T1000 (cell line): ENCODE measurements around the gene CDH15.

Experiments used
- DNase-seq: peaks from one replicate; lab custom pipeline; 2025; ENCODE audit warnings: mixed read lengths; lab: John Stamatoyannopoulos, UW

Gene CDH15

DNA sequence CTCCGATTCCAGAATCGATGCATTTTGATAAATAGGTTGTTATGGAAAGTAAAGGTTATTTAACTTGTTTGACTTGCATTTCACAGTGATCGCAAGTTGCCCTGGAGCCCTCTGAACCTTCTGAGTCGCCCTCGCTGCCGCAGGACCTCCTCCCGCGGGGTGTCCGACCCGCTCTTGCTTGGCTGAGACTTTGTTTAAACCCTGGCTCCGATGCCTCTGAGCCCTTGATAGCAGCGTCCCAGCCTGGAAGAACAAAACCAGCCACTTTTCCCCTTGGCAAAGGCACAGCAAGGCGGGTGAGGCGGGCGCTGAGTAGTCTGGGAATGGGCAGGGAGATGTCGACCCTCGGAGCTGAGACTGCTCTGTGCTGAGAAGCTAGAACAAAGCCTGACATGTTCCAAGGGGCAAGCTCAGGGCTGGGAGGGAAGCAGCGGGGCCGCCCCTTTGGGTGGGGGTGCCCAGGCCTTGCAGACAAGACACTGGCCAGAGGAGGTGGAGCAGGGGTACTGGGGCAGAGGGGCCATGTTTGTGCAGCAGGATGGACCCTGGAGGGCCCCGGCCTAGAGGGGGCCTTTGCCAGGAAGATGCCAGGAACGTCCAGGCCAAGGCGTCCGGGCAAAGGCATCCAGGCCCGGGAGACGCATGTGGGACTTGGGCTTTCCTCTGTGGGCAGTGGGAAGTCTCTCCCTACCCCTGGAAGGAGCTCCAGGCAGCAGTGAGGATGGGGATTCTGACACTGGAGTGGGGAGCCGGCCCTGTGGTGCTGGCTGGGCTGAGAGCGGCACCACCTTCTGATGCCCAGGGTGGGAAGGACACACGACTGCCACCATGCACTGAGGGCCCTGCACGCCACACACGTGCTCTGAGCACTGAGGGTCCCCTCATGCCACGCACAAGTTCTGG is 30.3 kb upstream of the CDH15 start:
- DNase-seq: no peak

DNA sequence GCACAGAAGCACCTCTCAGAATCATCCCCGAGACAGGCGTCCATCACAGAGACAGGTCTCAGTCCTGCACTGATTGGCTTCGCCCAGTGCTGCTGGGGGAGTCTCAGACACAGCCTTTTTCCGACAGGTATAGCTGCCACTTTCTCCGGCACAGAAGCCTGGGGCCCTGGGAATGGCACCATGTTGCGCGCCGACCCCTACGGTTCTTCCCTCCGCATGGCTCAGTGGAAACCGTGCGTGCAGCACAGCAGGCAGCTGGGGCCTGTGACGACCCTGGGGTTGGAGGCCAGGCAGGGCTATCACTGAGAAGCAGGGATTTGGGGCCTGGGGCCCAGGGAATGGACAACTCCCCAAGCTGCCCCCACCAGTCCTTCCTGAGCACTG is 29.7 kb upstream of the CDH15 start:
- no peak for DNase-seq

DNA sequence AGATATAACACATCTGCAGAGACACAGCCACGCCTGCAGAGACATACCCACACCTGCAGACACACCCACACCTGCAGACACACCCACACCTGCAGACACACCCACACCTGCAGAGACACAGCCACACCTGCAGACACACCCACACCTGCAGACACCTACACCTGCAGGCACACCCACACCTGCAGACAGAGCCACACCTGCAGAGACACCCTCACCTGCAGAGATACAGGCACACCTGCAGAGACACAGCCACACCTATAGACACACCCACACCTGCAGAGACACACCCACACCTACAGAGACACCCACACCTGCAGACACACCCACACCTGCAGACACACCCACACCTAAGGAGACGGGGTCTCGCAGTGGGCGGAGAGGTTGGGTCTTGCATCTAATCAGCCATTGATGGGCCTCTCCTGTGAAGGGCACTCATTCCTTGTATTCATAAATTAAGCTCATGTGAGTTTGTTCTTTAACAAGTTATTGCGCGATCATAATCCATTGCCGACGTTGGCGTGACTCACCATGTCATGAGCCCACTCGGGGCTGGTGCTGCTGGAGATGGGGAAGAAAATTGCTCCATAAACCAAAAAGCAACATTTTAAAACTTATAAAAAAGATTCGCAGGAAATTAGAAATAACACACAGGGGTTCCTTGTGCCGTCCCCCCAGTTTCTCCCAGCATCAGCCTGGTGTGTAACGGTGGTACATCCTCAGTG is 28.9 kb upstream of the CDH15 start:
- no peak for DNase-seq

DNA sequence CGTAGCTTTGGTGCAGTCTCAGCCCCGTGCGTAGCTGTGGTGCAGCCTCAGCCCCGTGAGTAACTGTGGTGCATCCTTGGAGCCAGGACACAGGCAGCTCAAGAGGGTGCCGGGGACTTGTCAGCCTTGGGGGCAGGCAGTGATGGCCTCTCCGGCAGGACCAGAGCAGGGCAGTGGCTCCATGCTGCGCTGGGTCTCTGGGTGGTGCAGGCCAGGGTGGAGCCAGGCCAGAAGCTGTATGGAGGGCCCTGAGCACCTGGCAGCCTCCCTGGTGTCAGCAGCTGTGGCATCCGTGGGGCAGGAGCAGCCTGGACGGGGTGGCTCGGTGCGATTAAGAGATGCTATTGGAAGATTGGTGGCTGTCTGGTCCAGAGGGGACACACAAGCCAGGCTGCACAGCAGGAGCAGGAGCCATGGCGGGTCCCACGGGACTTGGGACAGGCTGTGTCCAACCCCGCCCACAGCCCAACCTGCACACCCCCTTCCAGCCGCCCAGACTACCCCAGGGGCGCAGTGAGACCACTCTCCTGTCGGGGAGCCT is 28.3 kb upstream of the CDH15 start:
- DNase-seq: no peak

DNA sequence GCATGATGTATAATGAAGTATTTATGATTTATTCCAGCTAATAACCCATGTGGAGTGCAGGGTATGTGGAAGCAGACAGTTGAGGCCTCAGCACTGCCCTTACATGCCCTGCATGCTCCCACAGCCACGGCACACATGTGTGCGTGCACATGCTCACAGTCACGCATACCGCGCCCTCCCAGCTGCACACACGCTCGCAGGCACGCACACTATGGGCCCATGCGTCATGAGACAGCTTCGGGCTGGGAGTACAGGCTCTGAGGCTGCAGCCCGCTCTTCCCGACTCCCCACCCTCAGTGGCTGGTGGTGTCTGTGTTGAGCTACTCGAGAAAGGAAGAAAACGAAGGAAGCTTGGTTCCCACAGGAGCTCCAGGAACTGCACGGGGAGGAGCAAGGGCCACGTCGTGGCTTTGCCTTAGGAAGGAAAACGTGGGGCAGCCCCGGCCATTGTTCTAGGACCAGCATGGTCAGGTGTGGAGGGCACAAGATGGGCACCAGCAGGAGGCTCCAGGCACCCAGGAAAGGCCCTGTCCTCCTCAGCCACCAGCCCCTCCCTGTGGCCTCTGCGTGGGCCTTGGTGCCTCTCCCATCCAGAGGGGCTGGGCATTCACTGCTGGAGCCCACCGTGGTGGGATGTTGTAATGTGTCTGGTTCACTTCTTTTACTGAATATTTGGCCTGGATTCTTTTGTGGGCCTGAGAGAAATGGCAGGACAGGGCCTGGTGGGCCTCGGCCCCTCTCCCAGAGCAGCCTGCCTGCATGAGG is 27.5 kb upstream of the CDH15 start:
- no peak for DNase-seq

DNA sequence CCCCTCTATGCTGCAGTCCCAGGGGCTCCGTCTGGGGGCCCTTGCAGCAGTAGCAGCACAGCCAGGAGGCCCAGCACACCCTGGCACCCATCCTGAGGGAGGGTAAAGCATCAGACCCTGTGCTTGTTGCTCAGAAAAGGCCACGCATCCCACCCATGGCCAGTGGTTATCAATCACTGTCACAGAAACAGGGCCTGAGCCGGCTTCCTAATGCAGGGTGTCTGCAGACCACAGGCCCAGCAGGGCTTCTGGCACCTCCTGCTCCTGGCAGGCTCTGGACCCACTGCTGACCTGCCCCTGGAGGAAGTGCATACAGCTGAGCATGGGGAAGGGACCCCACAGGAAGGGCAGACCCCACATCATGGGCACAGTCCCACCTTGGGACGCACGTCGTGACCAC is 26.9 kb upstream of the CDH15 start:
- no peak for DNase-seq

DNA sequence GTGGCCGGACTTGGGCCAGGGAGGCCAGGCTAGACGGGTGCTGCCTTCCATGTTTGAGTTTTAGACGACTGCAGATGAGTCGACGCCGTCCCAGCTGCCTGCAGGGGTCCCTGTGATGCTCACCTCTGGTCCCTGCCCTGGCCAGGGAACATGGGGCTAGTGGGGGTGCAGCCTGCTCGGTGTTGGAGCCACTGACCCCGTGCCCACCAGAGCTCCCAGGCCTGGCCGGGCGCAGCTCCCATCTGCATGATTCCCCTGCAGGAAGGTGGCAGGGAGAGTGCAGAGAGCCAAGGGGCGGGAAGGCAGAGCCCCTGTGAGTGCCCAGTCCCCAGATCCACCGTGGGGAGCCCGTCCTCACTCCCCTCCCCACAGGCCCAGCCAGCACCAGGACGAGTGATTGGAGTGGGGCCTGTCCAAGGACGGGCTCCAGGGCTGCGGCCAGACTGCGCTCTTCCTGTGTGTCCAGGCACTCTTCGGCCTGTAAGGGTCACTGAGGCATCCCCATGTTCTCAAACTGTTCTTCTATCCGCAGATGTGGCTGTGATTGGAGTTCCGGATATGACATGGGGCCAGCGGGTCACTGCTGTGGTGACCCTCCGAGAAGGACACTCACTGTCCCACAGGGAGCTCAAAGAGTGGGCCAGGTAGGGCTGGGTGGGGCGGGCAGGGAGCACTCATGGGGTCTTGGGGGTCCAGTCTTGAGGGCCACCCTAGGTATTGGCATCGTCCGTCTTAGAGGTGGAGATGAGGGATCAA is 26.0 kb upstream of the CDH15 start:
- DNase-seq: no peak

DNA sequence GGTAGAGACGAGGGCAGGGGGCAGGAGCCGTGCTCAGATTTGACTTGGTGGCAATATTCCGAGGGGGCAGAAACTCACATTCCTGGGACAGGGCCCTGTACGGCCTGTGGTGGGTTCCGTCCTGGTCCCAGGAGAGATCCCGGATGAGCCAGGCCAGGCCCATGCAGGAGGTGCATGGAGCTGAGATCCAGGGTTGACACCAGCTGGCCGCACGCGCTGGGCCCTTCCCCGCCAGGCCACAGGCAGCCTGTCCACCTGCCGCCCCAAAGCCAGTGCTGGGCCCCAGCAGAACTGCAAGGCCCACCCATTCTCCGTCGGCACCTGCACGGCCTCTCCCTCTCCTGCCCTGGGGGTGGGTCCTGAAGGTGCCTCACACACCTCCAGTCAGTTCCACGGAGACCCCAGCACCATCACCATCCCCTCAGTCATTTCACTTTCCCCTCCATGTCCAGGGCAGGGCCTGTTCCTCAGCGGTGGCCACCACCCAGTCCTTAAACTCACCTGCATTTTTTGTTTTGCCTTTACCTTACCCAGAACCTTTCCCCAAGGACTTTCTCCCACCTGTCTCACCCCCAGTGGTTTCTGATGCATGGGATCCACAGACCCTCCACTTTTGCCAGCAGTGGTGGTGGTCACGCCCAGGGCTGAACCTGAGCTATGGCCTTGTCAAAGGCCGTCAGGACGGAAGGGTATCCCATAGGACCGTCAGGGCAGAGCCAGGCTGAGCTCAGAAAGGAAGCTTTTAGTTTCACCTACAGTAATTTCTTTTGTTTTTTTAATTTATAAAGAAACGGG is 25.1 kb upstream of the CDH15 start:
- DNase-seq: no peak

DNA sequence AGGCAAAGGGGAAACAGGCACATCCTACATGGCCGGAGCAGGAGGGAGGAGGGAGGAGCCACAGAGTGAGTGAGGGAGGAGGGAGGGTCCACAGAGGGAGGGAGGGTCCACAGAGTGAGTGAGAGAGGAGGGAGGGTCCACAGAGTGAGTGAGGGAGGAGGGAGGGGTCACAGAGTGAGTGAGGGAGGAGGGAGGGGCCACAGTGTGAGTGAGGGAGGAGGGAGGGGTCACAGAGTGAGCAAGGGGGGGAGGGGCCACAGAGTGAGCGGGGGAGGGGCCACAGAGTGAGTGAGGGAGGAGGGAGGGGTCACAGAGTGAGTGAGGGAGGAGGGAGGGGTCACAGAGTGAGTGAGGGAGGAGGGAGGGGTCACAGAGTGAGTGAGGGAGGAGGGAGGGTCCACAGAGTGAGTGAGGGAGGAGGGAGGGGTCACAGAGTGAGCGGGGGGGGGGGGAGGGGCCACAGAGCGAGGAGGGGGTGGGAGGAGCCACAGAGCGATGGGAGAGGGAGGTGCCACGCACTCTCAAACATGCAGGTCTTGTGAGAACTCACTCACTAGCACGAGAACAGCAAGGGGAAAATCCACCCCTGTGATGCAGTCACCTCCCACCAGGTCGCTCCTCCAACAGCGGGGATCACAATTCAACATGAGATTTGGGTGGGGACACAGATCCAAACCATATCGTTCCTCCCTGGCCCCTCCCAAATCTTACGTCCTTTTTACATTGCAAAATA is 24.3 kb upstream of the CDH15 start:
- DNase-seq: no peak

DNA sequence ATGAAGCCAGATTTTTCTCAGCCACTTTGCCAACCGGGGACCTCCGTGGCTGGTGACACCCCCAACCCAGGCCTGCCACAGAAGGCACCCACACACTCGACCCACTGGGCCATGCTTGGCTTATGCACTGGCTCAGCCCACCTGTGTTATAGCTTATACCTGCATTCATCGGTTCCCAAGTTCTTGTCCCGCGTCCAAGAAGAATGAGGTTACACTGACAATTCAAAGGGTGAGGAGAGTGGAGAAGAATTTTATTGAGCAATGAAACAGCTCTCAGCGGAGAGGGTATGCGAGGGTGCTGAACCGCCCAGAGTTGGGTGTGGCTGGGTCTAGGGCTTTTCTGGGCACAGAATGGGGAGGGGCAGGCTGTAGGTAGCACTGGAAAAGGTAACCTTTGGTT is 22.2 kb upstream of the CDH15 start:
- no peak for DNase-seq

DNA sequence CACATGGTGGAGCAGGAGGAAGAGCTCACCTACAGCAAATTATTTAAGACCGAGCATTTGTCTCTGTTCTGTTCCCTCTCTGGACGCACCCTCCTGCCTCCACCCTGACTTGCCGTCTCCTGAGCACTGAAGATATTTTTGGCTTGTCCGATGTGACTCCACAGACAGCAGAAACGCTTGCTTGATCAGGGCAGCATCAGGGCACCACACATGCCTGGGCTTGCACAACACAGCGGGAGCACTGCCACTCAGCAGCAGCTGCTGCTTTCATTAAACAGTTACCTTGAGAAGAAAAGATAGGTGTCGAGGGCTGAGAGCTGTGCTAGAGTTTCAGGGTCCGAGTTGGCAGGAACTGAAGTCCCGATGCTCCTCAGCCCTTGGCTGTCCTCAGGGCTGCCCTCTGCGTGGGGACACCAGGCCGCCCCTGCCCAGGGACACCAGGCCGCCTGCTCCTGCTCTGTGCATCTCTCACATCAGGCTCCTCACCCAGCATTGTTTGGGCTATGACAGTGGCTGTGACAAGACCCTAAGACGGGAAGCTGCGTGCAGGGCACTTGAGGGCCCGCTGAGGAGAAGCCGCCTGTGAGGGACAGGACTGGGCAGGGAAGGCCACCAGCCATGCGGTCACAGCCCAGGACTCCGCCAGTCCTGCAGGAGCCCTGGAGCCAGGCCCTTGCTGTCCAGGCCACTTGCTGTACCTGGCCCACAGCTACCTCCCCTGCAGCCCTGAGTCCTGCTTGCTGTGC is 21.3 kb upstream of the CDH15 start:
- DNase-seq: no peak

DNA sequence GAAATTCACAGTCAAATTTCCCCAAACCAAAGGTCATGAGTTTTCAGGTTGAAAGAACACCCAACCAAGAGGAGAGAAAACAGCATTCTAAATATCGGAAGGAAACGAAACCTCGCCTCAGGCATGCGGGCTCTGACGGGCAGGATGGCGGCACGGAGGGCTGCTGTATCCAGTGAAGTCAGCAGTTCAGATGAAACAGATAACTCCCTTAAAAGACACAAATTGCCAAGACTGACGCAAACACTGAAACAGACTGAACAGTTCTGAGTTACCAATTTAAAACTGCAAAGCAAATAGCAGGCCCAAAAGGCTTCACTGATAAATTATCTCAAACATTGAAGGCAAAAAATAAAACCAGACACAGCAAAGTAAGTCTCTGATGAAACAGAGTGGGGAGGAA is 20.6 kb upstream of the CDH15 start:
- no peak for DNase-seq

DNA sequence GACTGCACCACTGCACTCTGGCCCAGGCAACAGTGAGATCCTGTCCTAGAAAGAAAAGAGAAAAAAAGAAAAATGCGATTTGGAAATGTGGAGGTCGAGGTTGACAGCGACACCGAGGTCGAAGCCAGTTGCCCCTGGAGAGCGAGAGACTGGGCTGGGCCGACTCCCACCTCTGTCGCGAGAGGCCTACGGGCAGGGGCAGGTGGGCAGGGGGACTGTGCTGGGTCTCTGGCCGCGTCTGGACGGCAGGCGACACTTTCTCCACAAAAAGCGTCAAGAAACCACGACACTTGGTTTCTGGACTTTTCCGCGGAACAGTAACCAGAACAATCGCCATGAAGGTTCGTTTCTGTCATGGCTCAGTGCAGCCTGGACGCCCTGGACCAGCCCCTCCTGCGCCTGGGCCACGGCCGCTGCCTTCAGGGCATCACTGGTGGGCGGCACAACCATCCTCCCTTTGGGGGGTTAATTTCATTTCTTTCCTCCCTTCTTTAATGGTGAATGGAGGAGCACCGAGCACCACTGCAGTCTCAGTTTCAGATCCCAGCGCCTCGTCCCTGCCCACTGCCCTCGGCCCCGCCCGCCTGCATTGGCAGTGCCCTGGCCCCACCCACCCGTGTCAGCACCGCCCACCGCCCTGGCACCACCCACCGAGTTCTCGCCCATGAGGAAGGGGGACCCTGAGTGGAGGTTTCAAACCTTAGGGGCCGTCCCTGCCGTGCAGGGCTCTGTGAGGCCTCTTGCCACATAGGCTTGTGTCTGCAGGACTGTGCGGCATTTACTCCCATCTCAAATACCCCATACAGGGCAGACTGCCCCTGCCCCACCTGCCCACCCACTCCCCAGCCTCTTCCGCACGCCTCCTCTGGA is 18.5 kb upstream of the CDH15 start:
- no peak for DNase-seq

DNA sequence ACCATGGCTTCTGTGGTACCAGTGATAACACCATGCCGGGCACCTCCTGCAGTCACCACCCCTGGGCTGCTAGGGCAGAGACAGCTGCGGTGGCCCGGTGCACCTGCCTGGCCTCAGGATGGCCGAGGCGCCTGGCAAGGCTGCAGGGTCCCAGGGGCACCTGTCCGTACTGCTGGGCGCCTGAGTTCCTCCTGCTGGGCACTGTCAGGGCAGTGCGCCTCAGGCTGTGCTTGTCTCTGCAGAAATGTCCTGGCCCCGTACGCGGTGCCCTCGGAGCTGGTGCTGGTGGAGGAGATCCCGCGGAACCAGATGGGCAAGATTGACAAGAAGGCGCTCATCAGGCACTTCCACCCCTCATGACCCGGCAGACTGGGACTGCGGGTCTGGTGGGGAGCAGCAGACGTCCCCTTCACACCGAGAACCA is 17.7 kb upstream of the CDH15 start:
- DNase-seq: no peak

DNA sequence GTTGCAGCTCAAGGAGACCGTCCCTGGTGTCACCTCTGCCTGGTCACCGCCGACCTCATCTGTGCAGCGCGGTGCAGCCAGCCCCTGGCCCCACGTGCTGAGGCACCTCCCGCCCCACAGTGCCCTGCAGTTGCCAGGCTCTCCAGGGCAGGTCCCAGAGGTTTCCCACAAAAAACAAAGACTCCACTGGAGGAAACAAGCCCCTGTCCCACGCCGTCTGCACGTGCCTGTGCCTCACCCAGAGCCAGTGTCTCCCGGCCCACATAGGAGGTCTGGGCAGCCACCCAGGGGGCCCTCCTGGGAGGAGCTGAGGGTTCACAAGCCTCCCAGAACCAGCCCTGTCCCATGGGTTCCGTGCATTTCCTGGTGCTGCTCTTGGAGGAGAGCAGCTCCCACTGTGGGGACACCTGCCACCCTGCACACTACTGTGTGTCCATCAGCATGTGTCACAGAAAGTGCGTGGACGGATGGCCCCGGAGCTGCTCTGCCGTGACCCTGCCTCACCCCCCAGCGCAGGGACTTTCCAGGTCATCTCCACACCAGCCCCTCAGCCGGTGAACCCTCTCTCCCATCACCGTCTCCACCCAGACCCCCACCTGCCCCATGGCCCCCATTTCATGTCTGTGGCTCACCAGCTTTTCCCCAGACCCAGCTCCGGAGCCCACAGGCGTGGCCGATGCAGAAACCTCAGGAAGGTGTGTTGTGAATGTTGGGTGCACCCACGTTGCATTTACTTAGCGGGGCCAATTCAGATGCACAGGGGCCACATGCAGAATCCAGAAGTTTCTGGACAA is 17.0 kb upstream of the CDH15 start:
- DNase-seq: no peak

DNA sequence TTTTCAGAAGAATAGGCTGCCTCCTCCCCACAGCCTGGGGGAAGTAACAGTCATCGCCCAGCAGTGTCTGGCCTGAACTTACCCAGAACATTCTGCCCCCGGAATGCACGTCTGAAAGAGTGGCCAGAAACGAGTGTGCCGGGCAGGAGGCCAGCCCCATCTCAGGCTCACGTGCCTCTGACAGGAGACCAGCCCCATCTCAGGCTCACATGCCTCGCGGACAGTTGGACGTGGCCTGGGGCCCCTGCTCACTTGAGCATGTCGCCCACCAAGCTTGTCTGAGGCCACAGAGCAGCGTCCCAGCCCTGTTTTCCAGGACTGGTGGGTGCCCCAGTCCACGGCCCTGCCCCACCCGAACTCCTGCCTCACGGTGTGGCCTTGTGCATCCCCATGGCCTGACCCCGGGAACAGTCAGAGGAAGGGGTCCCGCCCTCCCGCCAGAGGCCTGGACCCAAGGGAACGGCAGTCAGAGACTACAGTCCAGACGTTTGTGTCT is 16.3 kb upstream of the CDH15 start:
- DNase-seq: no peak
